Suppressor macrophage treated with lipopolysaccharide for 4 hours (primary cell): ENCODE results near the gene GDI2.
"Not testable (repeated sequence)": the region's sequence is repeated elsewhere in the genome, so short reads cannot be mapped to it uniquely, and the experiment has no call there.

Source experiments
- DNase-seq: peaks from one replicate; pipeline ENCODE4 v3.0.0-alpha.2; 2020

GDI2 gene

DNA sequence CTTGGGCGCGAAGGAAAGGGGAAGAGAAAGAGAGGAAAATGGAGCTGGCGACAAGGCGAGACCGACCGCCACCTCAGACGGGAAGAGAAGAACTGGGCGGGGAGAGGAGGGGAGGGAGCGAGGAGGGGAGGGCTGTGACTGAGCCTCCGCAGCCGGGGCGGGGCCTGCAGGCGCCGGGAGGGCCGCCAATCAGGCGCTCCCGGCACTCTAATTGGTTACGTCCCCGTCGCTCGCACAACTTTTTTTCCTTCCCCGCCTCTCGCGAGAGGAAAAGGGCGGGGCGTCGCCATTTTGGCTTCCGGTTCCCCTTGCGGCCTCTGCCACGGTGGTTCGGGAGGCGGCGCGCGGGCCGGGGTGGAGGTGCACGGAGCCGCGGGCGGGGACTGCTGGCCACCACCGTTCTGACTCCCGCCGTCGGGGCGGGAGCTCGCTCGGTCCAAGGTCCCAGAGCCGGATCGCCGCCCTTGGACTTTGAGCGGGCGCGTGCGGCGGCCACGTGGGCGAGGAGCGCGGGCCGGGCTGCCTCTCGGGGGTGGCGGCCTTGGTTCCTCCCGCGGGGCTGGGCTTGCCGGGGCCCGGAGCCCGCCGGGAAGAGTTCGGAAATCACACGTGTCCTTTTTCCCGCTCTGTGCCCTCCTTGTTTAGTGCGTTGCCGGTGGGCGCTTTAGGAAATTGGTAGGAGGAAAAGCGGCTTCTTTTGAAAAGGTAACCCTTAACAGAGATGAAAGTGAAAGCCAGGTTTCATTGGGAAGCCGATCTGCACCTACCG, at the start of gene GDI2:
GDI2 (minus strand) TSS at position 94 of the 769 bp plus-strand sequence. CDS start 176 bp downstream, outside the sequence.
- peak; percentile 99 for DNase-seq

GRCh38 chr10:5862360-5862961, 49.2 kb upstream of the GDI2 start:
- DNase-seq, result peak; percentile 55

- peak; percentile 47 for DNase-seq
These were observed 46.8 kb upstream of the GDI2 start for GRCh38 chr10:5860066-5860465.

GRCh38 chr10:5858811-5859210, 45.6 kb upstream of the GDI2 start:
- no peak for DNase-seq

- DNase-seq, result no peak
These were observed 43.4 kb upstream of the GDI2 start for GRCh38 chr10:5856701-5857004.

GRCh38 chr10:5855979-5856700, 42.9 kb upstream of the GDI2 start:
- no peak for DNase-seq

- DNase-seq, result peak; percentile 21
These were observed 40.9 kb upstream of the GDI2 start for GRCh38 chr10:5854131-5854475.

- peak; percentile 49 for DNase-seq
These were observed 33.4 kb upstream of the GDI2 start for GRCh38 chr10:5846667-5847066.

DNA sequence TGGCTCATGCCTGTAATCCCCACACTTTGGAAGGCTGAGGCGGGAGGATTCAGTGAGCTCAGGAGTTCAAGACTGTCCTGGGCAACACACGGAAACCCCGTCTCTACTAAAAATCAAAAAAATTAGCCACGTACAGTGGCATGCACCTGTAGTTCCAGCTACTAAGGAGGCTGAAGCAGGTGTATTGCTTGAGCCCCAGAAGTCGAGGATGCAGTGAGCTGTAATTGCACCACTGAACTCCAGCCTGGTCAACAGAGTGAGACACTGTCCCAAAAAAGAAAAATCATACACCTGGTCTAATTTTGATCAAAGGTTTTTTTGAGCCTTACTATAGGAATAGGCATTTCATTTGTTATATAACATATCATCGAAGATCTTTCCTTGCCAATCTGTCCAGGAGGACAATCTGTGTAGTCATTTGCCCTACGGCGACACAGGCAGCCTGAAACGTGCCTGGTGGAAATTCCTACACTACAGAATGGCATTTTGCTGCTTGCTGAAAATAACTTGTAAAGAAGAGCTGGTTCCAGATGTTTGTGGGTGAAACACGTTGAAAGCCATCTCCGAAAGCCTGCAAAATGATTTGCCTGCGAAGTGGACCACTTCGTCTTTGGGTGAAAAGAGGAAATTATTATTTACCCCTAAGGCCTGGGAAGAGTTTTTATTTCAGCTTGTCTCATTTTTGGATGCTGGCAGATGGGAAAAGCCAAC, 31.3 kb upstream of the GDI2 start:
- no peak for DNase-seq

DNA sequence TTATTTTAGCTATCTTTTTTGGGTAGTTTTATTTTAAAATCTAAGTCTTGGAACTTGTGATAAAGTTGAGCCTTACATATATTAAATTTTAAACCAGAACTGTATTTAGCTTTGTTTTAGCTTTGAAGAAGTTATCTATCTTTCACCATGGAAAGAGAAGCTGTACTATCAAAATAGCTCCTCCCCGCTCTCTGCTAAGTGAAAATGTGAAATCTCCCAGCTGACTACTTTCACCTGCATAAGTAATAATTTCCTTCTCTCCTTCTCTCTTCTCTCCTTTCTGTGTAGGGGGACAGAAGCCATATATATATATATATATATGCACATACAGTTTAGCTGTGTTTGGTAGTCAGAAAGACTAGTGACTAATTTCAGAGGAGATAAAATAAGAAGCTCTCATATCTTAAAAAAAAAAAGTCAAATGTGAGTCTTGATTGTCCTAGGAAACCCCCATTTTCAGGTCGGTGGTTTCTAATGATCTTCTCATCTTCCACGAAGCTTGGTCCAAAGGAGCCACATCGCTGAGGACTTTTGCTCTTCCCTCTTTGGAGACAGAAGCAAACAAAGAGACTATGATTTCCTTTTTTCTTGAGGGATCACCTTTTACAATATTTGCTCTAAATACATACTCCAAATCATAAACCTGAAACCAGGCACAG, 30.6 kb upstream of the GDI2 start:
- DNase-seq, result no peak

DNA sequence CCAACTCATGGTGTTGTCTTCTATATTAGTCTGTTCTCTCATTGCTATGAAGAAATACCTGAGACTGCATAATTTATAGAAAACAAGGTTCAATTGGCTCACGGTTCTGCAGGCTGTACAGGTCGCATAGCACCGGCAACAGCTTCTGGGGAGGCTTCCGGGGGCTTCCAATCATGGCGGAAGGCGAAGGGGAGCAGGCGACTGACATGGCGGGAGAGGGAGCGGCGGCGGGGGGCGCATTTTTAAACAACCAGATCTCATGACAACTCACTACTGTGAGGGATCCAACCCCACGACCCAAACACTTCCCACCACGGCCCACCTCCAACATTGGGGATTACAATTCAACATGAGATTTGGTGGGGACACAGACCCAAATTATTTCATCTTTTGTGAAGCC, 28.7 kb upstream of the GDI2 start:
- DNase-seq, result no peak

- peak; percentile 22 for DNase-seq
These were observed 27.4 kb upstream of the GDI2 start for GRCh38 chr10:5840314-5841307.

GRCh38 chr10:5836181-5836580, 22.9 kb upstream of the GDI2 start:
- DNase-seq, result not testable (repeated sequence)

GRCh38 chr10:5835446-5836095, 22.3 kb upstream of the GDI2 start:
- DNase-seq, result no peak

- no peak for DNase-seq
These were observed 20.6 kb upstream of the GDI2 start for GRCh38 chr10:5833814-5834213.

DNA sequence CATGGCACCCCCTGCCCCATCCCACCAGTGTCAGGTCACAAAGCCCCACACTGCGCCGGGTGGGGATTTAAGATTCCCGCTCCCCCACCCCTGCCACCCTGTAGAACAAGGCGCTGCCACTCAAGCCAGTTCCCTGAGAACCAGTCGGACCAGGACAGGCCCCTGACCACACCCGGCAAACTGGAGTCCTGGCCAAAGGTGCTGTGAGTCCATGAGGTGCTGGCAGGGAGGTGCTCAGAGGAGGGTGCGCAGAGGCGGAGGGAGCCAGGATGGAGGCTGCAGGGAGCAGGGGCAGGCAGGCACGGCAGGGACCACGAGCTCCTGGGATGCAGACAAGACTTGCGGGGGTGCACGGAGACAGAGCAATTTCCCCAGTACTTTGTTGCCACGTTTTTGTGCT, 19.7 kb upstream of the GDI2 start:
- no peak for DNase-seq

GRCh38 chr10:5831446-5831782, 18.2 kb upstream of the GDI2 start:
- no peak for DNase-seq

DNA sequence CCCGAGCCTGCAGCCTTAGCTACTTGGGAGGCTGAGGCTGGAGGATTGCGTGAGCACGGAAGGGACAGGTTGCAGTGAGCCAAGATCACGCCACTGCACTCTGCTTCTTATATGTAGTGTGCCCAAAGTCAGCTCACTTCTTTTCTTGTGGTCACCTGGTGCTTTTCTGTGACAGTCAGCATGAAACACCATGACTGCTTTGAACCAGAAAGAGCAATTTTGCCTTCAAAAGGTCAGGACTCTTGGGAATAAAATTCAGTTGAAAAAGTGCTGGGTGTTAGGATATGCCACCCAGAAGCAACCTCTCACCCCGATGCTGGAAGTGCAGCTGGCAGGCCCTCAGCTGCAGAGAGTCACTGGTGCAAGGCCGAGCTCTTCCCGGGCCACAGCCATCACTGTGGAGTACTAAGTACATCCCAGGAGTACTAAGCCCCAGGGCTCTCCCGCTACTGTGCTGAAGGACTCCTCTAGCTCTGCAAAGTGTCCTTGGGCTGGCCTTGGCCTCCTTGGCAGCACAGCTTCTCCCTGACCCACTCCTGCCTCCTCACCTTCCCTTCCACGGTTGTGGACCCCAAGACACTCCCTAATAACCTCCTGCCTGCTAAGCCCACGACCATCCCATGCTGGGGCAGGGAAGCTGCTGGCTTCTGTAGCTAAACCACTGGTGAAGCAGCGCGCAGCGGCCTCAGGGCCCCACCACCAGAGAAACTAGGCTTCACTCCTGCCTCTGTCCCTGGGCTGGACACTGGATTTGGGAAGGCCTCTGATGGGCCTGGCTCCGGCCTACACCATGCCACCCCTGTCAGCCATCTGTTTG, 17.6 kb upstream of the GDI2 start:
- no peak for DNase-seq

- DNase-seq, result no peak
These were observed 16.0 kb upstream of the GDI2 start for GRCh38 chr10:5829267-5829666.

- DNase-seq, result no peak
These were observed 15.5 kb upstream of the GDI2 start for GRCh38 chr10:5828725-5829124.
